H1 (cell line): ENCODE measurements around the gene CYP1B1. TPM values are rescaled to one million over a fixed set of nuclear protein-coding genes. Genes with fewer than 3 reads are reported as not detected.

ENCODE experiments used
- CTCF ChIA-PET: fragments of 300-600 bp; sonication (Branson Sonifier 250); formaldehyde crosslinking; loops from one replicate; lab custom pipeline; 2021; ENCODE audit not compliant: partially characterized antibody; lab: Charles Lee
- POLR2A ChIA-PET: fragments of 300-600 bp; sonication (Branson Sonifier 250); formaldehyde crosslinking; loops from one replicate; lab custom pipeline; 2021; ENCODE audit warnings: inconsistent platforms; ENCODE audit not compliant: partially characterized antibody; lab: Charles Lee
- DNase-seq, 2 experiments: peaks; one replicate each; pipeline versions ENCODE4 v3.0.0 to v3.0.0-alpha.2; 2010 to 2022; ENCODE audit warnings: low spot score in 2 of 2, low read depth in 1 of 2, mixed read lengths in 1 of 2
- FAIRE-seq: peaks from 2 replicates; lab custom pipeline; 2011; peaks lifted over from hg19 to GRCh38; lab: Jason Lieb, UNC
- H2AFZ ChIP-seq: 2 replicates; pipeline ENCODE4 v1.8.1; 2012; ENCODE audit warnings: low read length, inconsistent platforms
- H2AK5ac ChIP-seq: 2 replicates; pipeline ENCODE4 v1.6.1; 2013; ENCODE audit warnings: low read depth, low read length
- H2BK120ac ChIP-seq: replicated peaks from 2 replicates; pipeline ENCODE3; 2013; ENCODE audit warnings: low read depth, low read length, inconsistent platforms
- H2BK12ac ChIP-seq: 2 replicates; pipeline ENCODE4 v1.6.1; 2013; ENCODE audit warnings: low read depth, low read length
- H2BK15ac ChIP-seq: 2 replicates; pipeline ENCODE4 v1.6.1; 2013; ENCODE audit warnings: low read length
- H2BK20ac ChIP-seq: 2 replicates; pipeline ENCODE4 v1.6.1; 2013; ENCODE audit warnings: low read length
- H2BK5ac ChIP-seq: 2 replicates; pipeline ENCODE4 v1.6.1; 2013; ENCODE audit warnings: low read depth, low read length
- H3K14ac ChIP-seq: 2 replicates; pipeline ENCODE4 v1.6.1; 2013; ENCODE audit warnings: inconsistent platforms; ENCODE audit not compliant: insufficient read length
- H3K18ac ChIP-seq: 2 replicates; pipeline ENCODE4 v1.6.1; 2013; ENCODE audit warnings: low read length; ENCODE audit errors: extremely low read depth
- H3K23ac ChIP-seq: 2 replicates; pipeline ENCODE4 v1.6.1; 2013; ENCODE audit warnings: inconsistent platforms; ENCODE audit not compliant: insufficient read length
- H3K23me2 ChIP-seq: 2 replicates; pipeline ENCODE4 v1.6.1; 2013; ENCODE audit warnings: low read depth, low read length
- H3K27ac ChIP-seq: 2 replicates; pipeline ENCODE4 v1.6.1; 2011; ENCODE audit warnings: low read depth, low read length, inconsistent platforms
- H3K27me3 ChIP-seq, 4 experiments: replicated peaks in 1 of 4; 1 replicate in 1 of 4; 2 replicates in 3 of 4; pipeline versions ENCODE4 v1.6.1 to v1.8.1; 2011 to 2013; ENCODE audit warnings: low read length in 3 of 4, mild to moderate bottlenecking in 3 of 4, inconsistent platforms in 2 of 4, mixed read lengths in 2 of 4, moderate library complexity in 1 of 4; ENCODE audit not compliant: control insufficient read depth in 3 of 4, insufficient read depth in 3 of 4; ENCODE audit errors: extremely low read depth in 1 of 4
- H3K36me3 ChIP-seq, 4 experiments: 2 replicates each; pipeline versions ENCODE4 v1.6.1 to v1.8.1; 2011 to 2013; ENCODE audit warnings: mild to moderate bottlenecking in 4 of 4, low read length in 3 of 4, moderate library complexity in 2 of 4, control low read depth in 1 of 4, inconsistent platforms in 1 of 4; ENCODE audit not compliant: insufficient read depth in 4 of 4, control insufficient read depth in 2 of 4
- H3K4ac ChIP-seq: replicated peaks from 2 replicates; pipeline ENCODE3; 2013; ENCODE audit warnings: low read length, low read depth, mixed read lengths, inconsistent platforms; ENCODE audit not compliant: insufficient read length
- H3K4me1 ChIP-seq, 4 experiments: replicated peaks in 1 of 4; 1 replicate in 1 of 4; 2 replicates in 3 of 4; pipeline versions ENCODE4 v1.6.1 to v1.8.1; 2011 to 2013; ENCODE audit warnings: low read length in 3 of 4, inconsistent platforms in 2 of 4, mixed read lengths in 1 of 4; ENCODE audit not compliant: insufficient read depth in 4 of 4, control insufficient read depth in 3 of 4
- H3K4me2 ChIP-seq, 2 experiments: 2 replicates each; pipeline versions ENCODE4 v1.6.1 to v1.8.1; 2011 to 2013; ENCODE audit warnings: low read depth in 2 of 2, low read length in 2 of 2, control low read depth in 1 of 2, inconsistent platforms in 1 of 2, mild to moderate bottlenecking in 1 of 2; ENCODE audit not compliant: insufficient read depth in 1 of 2
- H3K4me3 ChIP-seq, 4 experiments: fragments of 200-600, 300-600 bp in 1 of 4; sonication (generic), shearing (Covaris generic), sonication (Bioruptor Twin) in 1 of 4; 2 replicates each; pipeline versions ENCODE4 v1.5.1 to v1.8.1; 2011 to 2016; ENCODE audit warnings: low read length in 4 of 4, low read depth in 3 of 4, control low read depth in 2 of 4, inconsistent platforms in 2 of 4, mild to moderate bottlenecking in 2 of 4, mixed read lengths in 1 of 4, moderate library complexity in 1 of 4; ENCODE audit not compliant: insufficient read depth in 2 of 4; ENCODE audit errors: extremely low read depth in 1 of 4
- H3K56ac ChIP-seq: replicated peaks from 2 replicates; pipeline ENCODE3; 2013; ENCODE audit warnings: low read depth, mild to moderate bottlenecking, mixed read lengths, low read length, inconsistent platforms; ENCODE audit not compliant: insufficient read length
- H3K79me1 ChIP-seq: 2 replicates; pipeline ENCODE4 v1.6.1; 2013; ENCODE audit warnings: low read depth, low read length, control low read depth
- H3K79me2 ChIP-seq, 2 experiments: 2 replicates each; pipeline versions ENCODE4 v1.6.1 to v1.8.1; 2012 to 2013; ENCODE audit warnings: low read length in 2 of 2, mild to moderate bottlenecking in 2 of 2, inconsistent platforms in 1 of 2; ENCODE audit not compliant: insufficient read depth in 2 of 2, control insufficient read depth in 1 of 2
- H3K9ac ChIP-seq, 4 experiments: replicated peaks in 1 of 4; 1 replicate in 1 of 4; 2 replicates in 3 of 4; pipeline versions ENCODE4 v1.6.1 to v1.8.1; 2011 to 2013; ENCODE audit warnings: low read depth in 3 of 4, low read length in 3 of 4, control low read depth in 2 of 4, mild to moderate bottlenecking in 2 of 4, moderate library complexity in 2 of 4, inconsistent platforms in 1 of 4; ENCODE audit errors: extremely low read depth in 1 of 4
- H3K9me3 ChIP-seq, 2 experiments: 2 replicates each; pipeline versions ENCODE4 v1.6.1 to v1.8.1; 2012 to 2013; ENCODE audit warnings: mild to moderate bottlenecking in 2 of 2, moderate library complexity in 2 of 2, control low read depth in 1 of 2, inconsistent platforms in 1 of 2, low read depth in 1 of 2, low read length in 1 of 2, mixed read lengths in 1 of 2; ENCODE audit not compliant: insufficient read depth in 2 of 2
- H4K20me1 ChIP-seq, 2 experiments: replicated peaks in 1 of 2; 2 replicates each; pipeline versions ENCODE3 to v1.8.1; 2011 to 2013; ENCODE audit warnings: inconsistent platforms in 2 of 2, low read length in 2 of 2, mild to moderate bottlenecking in 1 of 2; ENCODE audit not compliant: insufficient read depth in 2 of 2, control insufficient read depth in 1 of 2
- H4K5ac ChIP-seq: 2 replicates; pipeline ENCODE4 v1.6.1; 2013; ENCODE audit warnings: low read length, low read depth, mixed read lengths, inconsistent platforms; ENCODE audit not compliant: insufficient read length
- H4K8ac ChIP-seq: 2 replicates; pipeline ENCODE4 v1.8.0; 2013; ENCODE audit warnings: mild to moderate bottlenecking, moderate library complexity, low read length, inconsistent platforms; ENCODE audit not compliant: insufficient read depth; ENCODE audit errors: extremely low read depth
- H4K91ac ChIP-seq: replicated peaks from 2 replicates; pipeline ENCODE3; 2013; ENCODE audit warnings: low read length, mixed read lengths, inconsistent platforms; ENCODE audit not compliant: insufficient read length
- BACH1 ChIP-seq: IDR thresholded peaks from 2 replicates; pipeline ENCODE4 v1.6.1; 2012; ENCODE audit warnings: low read length, improper control_type of control experiment
- CBX8 ChIP-seq: fragments of 300-800, 300-1000 bp; sonication (generic); IDR thresholded peaks from 2 replicates; pipeline ENCODE4 v1.7.1; 2016; ENCODE audit warnings: low read depth, low read length, borderline replicate concordance
- CEBPB ChIP-seq: IDR thresholded peaks from 2 replicates; pipeline ENCODE4 v1.6.1; 2012; ENCODE audit warnings: low read depth, low read length
- FOSL1 ChIP-seq: IDR thresholded peaks from 2 replicates; pipeline ENCODE4 v1.6.1; 2011; ENCODE audit warnings: mild to moderate bottlenecking, low read depth, low read length, moderate library complexity; ENCODE audit not compliant: insufficient read depth
- KDM4A ChIP-seq: IDR thresholded peaks from one replicate; pipeline ENCODE4 v1.7.1; 2012; ENCODE audit warnings: low read depth, mild to moderate bottlenecking, moderate library complexity, low read length, inconsistent platforms; ENCODE audit not compliant: severe bottlenecking
- NRF1 ChIP-seq: IDR thresholded peaks from 2 replicates; pipeline ENCODE4 v1.6.1; 2011; ENCODE audit warnings: mild to moderate bottlenecking, low read depth, low read length, improper control_type of control experiment
- POLR2A ChIP-seq, 2 experiments: IDR thresholded peaks; 1 replicate in 1 of 2; 2 replicates in 1 of 2; pipeline ENCODE4 v1.6.1; 2011; ENCODE audit warnings: low read depth in 2 of 2, low read length in 2 of 2, mild to moderate bottlenecking in 2 of 2; ENCODE audit errors: control extremely low read depth in 1 of 2
- POLR2AphosphoS5 ChIP-seq: IDR thresholded peaks from 2 replicates; pipeline ENCODE4 v1.6.1; 2011; ENCODE audit warnings: low read depth, low read length
- RAD21 ChIP-seq, 2 experiments: IDR thresholded peaks in 1 of 2; conservative IDR thresholded peaks in 1 of 2; 2 replicates each; pipeline ENCODE4 v1.6.1; 2011; ENCODE audit warnings: low read depth in 2 of 2, low read length in 2 of 2, improper control_type of control experiment in 1 of 2, inconsistent platforms in 1 of 2, mild to moderate bottlenecking in 1 of 2, moderate library complexity in 1 of 2
- RFX5 ChIP-seq: IDR thresholded peaks from 2 replicates; pipeline ENCODE4 v1.6.1; 2011; ENCODE audit warnings: low read depth, low read length, improper control_type of control experiment, borderline replicate concordance
- SP1 ChIP-seq: IDR thresholded peaks from 2 replicates; pipeline ENCODE4 v1.6.1; 2011; ENCODE audit warnings: low read depth, low read length
- TAF7 ChIP-seq: optimal IDR thresholded peaks from 2 replicates; pipeline ENCODE3; 2011; ENCODE audit warnings: low read depth, mild to moderate bottlenecking, inconsistent platforms, low read length, moderate library complexity, borderline replicate concordance
- TBP ChIP-seq: IDR thresholded peaks from 2 replicates; pipeline ENCODE4 v1.6.1; 2011; ENCODE audit warnings: low read depth, low read length, improper control_type of control experiment
- USF2 ChIP-seq: IDR thresholded peaks from 2 replicates; pipeline ENCODE4 v1.6.1; 2011; ENCODE audit warnings: low read length, improper control_type of control experiment
- ZNF274 ChIP-seq: IDR thresholded peaks from 2 replicates; pipeline ENCODE4 v1.7.0; 2012; ENCODE audit warnings: low read length, borderline replicate concordance; ENCODE audit errors: extremely low read depth
- WGBS, 2 experiments: shearing (Covaris generic) in 1 of 2; methylation state at CpG; one replicate each; pipeline versions ENCODE4 v1.1.6 to v1.1.7; 2013 to 2015; ENCODE audit warnings: low lambda C conversion rate in 2 of 2, mixed read lengths in 2 of 2, inconsistent platforms in 1 of 2, low coverage in 1 of 2, missing lambda C conversion rate in 1 of 2; ENCODE audit not compliant: insufficient replicate concordance in 2 of 2, insufficient coverage in 1 of 2, insufficient read length in 1 of 2; ENCODE audit errors: extremely low coverage in 1 of 2, missing lambda C conversion rate in 1 of 2; 5-methylcytosine and 5-hydroxymethylcytosine counted together
- polyA plus RNA-seq, 7 experiments: library from polyadenylated mRNA; depleted of rRNA in 3 of 7; stranded (reverse) in 5 of 7; unstranded in 2 of 7; fragments of >200 nt in 5 of 7; fragments of 200-250 nt in 2 of 7; gene quantifications; 1 replicate in 5 of 7; 2 replicates in 1 of 7; 4 replicates in 1 of 7; pipeline versions ENCODE4 v1.2.1 to v1.2.3, GENCODE V29; 2011 to 2013; ENCODE audit warnings: missing spikeins in 2 of 7, mixed read lengths in 2 of 7
- total RNA-seq: library from RNA; stranded (reverse); fragmentation: NEBNext Ultra II Directional; extraction: Animal tissue kit (Norgen Biotek cat#: 25700); gene quantifications from 2 replicates; pipeline ENCODE4 v1.2.1, GENCODE V29; 2021

Gene CYP1B1
- total and polyA plus RNA-seq, 2 of the 8 experiments (the other 6 are each of a cell fraction or from before 2014, with no cell fraction given): 1.3 to 5.7 TPM

- no peak overlapping the region for H4K91ac ChIP-seq
- H3K23me2 ChIP-seq: no peaks in the 10 kb centered on the region
- no peaks in the 10 kb centered on the region for H3K9me3 ChIP-seq
- no peaks in the 10 kb centered on the region for H4K20me1 ChIP-seq
- H3K27me3 ChIP-seq: no peaks in the 10 kb centered on the region; a peak in 1 of 7 replicates
- no peaks in the 10 kb centered on the region for H3K79me2 ChIP-seq
- no peak overlapping the region for H3K18ac ChIP-seq
- no peak overlapping the region for H3K56ac ChIP-seq
- no peak overlapping the region for H3K14ac ChIP-seq
- H4K5ac ChIP-seq: no peak overlapping the region
- H3K4me2 ChIP-seq: no peak overlapping the region
- H3K4ac ChIP-seq: no peak overlapping the region
- H2AK5ac ChIP-seq: no peak overlapping the region
- no peak overlapping the region for H3K27ac ChIP-seq
- no peak overlapping the region for H3K9ac ChIP-seq
- WGBS, 2 experiments: 92% methylated on average over 2 of the region's 2 CpGs; no CpG with 5 or more reads in 1 of the 2 experiments
- no peak overlapping the region for H3K4me3 ChIP-seq
- H2BK12ac ChIP-seq: no peak overlapping the region
- H4K8ac ChIP-seq: no peak overlapping the region
- no peaks in the 10 kb centered on the region for H3K4me1 ChIP-seq
- ChIA-PET POLR2A (no interaction called here), CTCF (interaction anchor here (0.7 to 1.3 kb wide), 3 partner anchors 14 to 153 kb away, joined by 3 read pairs; no protein-coding TSS in a partner anchor)
- H3K23ac ChIP-seq: no peak overlapping the region
- H2BK120ac ChIP-seq: no peak overlapping the region
- no peak overlapping the region for H2BK5ac ChIP-seq
- H2AFZ ChIP-seq: no peak overlapping the region
- H3K36me3 ChIP-seq: no peaks in the 10 kb centered on the region
- H3K79me1 ChIP-seq: no peaks in the 10 kb centered on the region
- FAIRE-seq (no peak), DNase-seq (no peak)
- no peak overlapping the region for H2BK20ac ChIP-seq
- H2BK15ac ChIP-seq: no peak overlapping the region
- TF ChIP-seq USF2: no peak
- no peak for TF ChIP-seq FOSL1
- TF ChIP-seq KDM4A: no peak
- TF ChIP-seq POLR2A (IDR thresholded peaks at IDR 0.05; ENCODE audit: control extremely low read depth in 1 of 2, low read depth in 2 of 2, low read length in 2 of 2): no peak
- TF ChIP-seq TAF7: no peak
- no peak for TF ChIP-seq RFX5
- no peak for TF ChIP-seq NRF1
- TF ChIP-seq ZNF274: no peak
- TF ChIP-seq RAD21 (IDR thresholded peaks at IDR 0.05 in 1 of 2, conservative IDR thresholded peaks at IDR 0.05 in 1 of 2; ENCODE audit: low read depth in 2 of 2, low read length in 2 of 2): no peak
- TF ChIP-seq SP1: no peak
- no peak for TF ChIP-seq BACH1
- TF ChIP-seq CEBPB: no peak
- TF ChIP-seq CBX8: no peak
- no peak for TF ChIP-seq POLR2AphosphoS5
- TF ChIP-seq TBP: no peak
These were observed 44.3 kb upstream of the CYP1B1 start for GRCh38 chr2:38120264-38120592.
